Transverse colon (tissue), 4 donors: Measurements from ENCODE around the gene GIPR. TPM values are rescaled to one million over a fixed set of nuclear protein-coding genes. Genes with fewer than 3 reads are reported as not detected.
"Not testable (repeated sequence)": the region's sequence is repeated elsewhere in the genome, so short reads cannot be mapped to it uniquely, and the experiment has no call there.

Experiments used
- DNase-seq: peaks from one replicate; pipeline ENCODE4 v3.0.0-alpha.2; 2019
- H3K27ac ChIP-seq, 4 donors: fragments of 200-600 bp; sonication (generic); 2 replicates each; pipeline ENCODE4 v1.5.1; 2016 to 2018; ENCODE audit warnings: inconsistent platforms in 4 of 4
- H3K27me3 ChIP-seq: fragments of 200-600 bp; sonication (generic); 2 replicates; pipeline ENCODE4 v1.5.1; 2017; ENCODE audit warnings: inconsistent platforms
- H3K36me3 ChIP-seq, 4 donors: fragments of 200-600 bp; sonication (generic); 2 replicates each; pipeline ENCODE4 v1.5.1; 2017 to 2019; ENCODE audit warnings: inconsistent platforms in 4 of 4
- H3K4me1 ChIP-seq, 4 donors: fragments of 200-600 bp; sonication (generic); 2 replicates each; pipeline ENCODE4 v1.5.1; 2017 to 2020; ENCODE audit warnings: inconsistent platforms in 4 of 4
- H3K4me3 ChIP-seq, 4 donors: fragments of 200-600 bp; sonication (generic); 1 replicate in 1 of 4; 2 replicates in 3 of 4; pipeline versions ENCODE4 v1.5.1 to v1.6.1; 2017 to 2019; ENCODE audit warnings: inconsistent platforms in 4 of 4
- H3K9me3 ChIP-seq, 2 donors: fragments of 200-600 bp; sonication (generic); 2 replicates each; pipeline ENCODE4 v1.5.1; 2017 to 2019; ENCODE audit warnings: inconsistent platforms in 2 of 2
- EP300 ChIP-seq: sonication (generic); formaldehyde crosslinking; IDR thresholded peaks from one replicate; pipeline ENCODE4 v1.6.1; 2017; ENCODE audit warnings: antibody characterized with exemption, low read depth
- POLR2A ChIP-seq: fragments of 450-650 bp; IDR thresholded peaks from one replicate; pipeline ENCODE4 v1.6.1; 2016; ENCODE audit warnings: antibody characterized with exemption, mild to moderate bottlenecking, moderate library complexity
- POLR2AphosphoS5 ChIP-seq, 3 donors: sonication (generic); formaldehyde crosslinking; IDR thresholded peaks; one replicate each; pipeline ENCODE4 v1.6.1; 2016; ENCODE audit warnings: antibody characterized with exemption in 3 of 3
- WGBS, 2 donors: methylation state at CpG; one replicate each; pipeline ENCODE4 v1.1.5; 2018; ENCODE audit warnings: low coverage in 1 of 2; 5-methylcytosine and 5-hydroxymethylcytosine counted together
- in situ Hi-C, 4 donors: fragments of 200-750 bp; cut with MboI; loops; one replicate each; pipeline versions ENCODE4 v1.15.0 to v1.15.1; 2017; ENCODE audit warnings: low sequenced_read_pairs in 3 of 4, low pct_ligation_motif_present in 1 of 4, low pct_unique_long_range_greater_than_20kb in 1 of 4
- intact Hi-C: fragments of 100-400 bp; cut with DNase I; formaldehyde crosslinking; loops from one replicate; pipeline ENCODE4 v1.15.1; 2023; ENCODE audit warnings: low total_unique reads
- total RNA-seq, 4 donors: library from RNA; depleted of rRNA; stranded (reverse); fragments of >200 nt; gene quantifications; one replicate each; pipeline ENCODE4 v1.1.0, GENCODE V29; 2016
- TF ChIP-seq, protein P1 (sequence below), 5 experiments: fragments of 200-600 bp in 3 of 5; fragments of 450-650 bp in 2 of 5; sonication (generic) in 3 of 5; IDR thresholded peaks; 1 replicate in 2 of 5; 2 replicates in 3 of 5; pipeline ENCODE4 v1.5.1; 2016 to 2017; ENCODE audit warnings: antibody characterized with exemption in 5 of 5, inconsistent platforms in 3 of 5, mild to moderate bottlenecking in 2 of 5, moderate library complexity in 1 of 5

Gene GIPR
- total RNA-seq, 4 donors from 2014 or later = 10.1 to 40.4 (median 14.1) TPM

DNA sequence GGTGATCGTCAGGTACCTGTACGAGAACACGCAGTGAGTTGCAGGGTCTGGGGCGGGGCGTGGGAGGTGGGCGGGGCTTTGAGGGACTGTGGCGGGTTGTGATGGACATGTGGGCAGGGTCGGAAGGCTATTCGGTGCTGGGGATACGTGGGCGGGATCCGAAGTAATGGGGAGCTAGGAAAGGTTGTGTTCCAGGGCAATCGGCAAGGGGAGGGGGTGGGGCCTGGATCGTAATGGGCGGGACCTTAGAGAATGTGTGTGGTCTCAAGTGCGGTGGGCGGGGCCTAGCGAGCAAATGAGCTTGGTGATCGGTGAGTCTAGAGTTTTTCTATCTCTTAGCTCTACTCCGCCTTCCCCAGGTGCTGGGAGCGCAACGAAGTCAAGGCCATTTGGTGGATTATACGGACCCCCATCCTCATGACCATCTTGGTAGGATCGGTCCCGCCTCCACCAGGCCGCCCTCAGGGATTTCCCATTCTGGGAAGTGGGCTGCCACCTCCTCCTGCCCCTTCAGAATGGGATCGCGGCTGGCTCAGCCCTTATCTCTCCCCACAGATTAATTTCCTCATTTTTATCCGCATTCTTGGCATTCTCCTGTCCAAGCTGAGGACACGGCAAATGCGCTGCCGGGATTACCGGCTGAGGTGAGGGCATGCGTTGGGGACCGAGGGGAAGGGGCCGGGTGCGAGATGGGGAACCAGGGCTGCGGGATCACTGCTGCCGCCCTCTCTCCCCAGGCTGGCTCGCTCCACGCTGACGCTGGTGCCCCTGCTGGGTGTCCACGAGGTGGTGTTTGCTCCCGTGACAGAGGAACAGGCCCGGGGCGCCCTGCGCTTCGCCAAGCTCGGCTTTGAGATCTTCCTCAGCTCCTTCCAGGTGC, 9.6 kb downstream of the GIPR start:
- Histone ChIP-seq H3K36me3 (no peaks in the 10 kb centered on the region), H3K27ac (peak overlapping the region; percentile 3 to 62 (median 34)), H3K27me3 (peaks cover 34% of the 10 kb centered on the region), H3K4me1 (peaks cover 9 to 34% (median 26%) of the 10 kb centered on the region in 4 donors), H3K9me3 (no peaks in the 10 kb centered on the region), H3K4me3 (peak overlapping the region in 3 of 4 donors; percentile 27 to 49 (median 39))
- in situ Hi-C loops = no loop called here
- 0 to 4% methylated on average over 2 to 44 of the region's 49 CpGs for WGBS, 2 donors
- TF ChIP-seq EP300 = no peak
- TF ChIP-seq, protein P1, sequence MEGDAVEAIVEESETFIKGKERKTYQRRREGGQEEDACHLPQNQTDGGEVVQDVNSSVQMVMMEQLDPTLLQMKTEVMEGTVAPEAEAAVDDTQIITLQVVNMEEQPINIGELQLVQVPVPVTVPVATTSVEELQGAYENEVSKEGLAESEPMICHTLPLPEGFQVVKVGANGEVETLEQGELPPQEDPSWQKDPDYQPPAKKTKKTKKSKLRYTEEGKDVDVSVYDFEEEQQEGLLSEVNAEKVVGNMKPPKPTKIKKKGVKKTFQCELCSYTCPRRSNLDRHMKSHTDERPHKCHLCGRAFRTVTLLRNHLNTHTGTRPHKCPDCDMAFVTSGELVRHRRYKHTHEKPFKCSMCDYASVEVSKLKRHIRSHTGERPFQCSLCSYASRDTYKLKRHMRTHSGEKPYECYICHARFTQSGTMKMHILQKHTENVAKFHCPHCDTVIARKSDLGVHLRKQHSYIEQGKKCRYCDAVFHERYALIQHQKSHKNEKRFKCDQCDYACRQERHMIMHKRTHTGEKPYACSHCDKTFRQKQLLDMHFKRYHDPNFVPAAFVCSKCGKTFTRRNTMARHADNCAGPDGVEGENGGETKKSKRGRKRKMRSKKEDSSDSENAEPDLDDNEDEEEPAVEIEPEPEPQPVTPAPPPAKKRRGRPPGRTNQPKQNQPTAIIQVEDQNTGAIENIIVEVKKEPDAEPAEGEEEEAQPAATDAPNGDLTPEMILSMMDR (IDR thresholded peaks at IDR 0.05) = peak in 2 of 5 experiments; percentile 8 to 42
- intact Hi-C loops = no loop called here
- DNase-seq = peak; percentile 95

GRCh38 chr19:45681391-45682015, 13.5 kb downstream of the GIPR start:
- TF ChIP-seq, protein P1 (IDR thresholded peaks at IDR 0.05) = peak; percentile 93 to 99 (median 97)
- TF ChIP-seq POLR2A (peak; percentile 48), POLR2AphosphoS5 (IDR thresholded peaks at IDR 0.05) (peak in 2 of 3 donors; percentile 46 to 58), EP300 (no peak)
- no peaks in the 10 kb centered on the region for H3K9me3 ChIP-seq
- H3K27ac ChIP-seq = peak overlapping the region; percentile 79 to 87 (median 81)
- H3K36me3 ChIP-seq = peaks cover 0 to 12% (median 3%) of the 10 kb centered on the region in 4 donors
- peak; percentile 93 for DNase-seq
- H3K4me1 ChIP-seq = peaks cover 9 to 32% (median 25%) of the 10 kb centered on the region in 4 donors
- H3K4me3 ChIP-seq = peak overlapping the region; percentile 11 to 53 (median 29)
- WGBS, 2 donors = 2 to 20% methylated on average over 6 to 41 of the region's 51 CpGs
- intact Hi-C loops = no loop called here
- H3K27me3 ChIP-seq = peaks cover 31% of the 10 kb centered on the region
- in situ Hi-C loops = no loop called here

DNA sequence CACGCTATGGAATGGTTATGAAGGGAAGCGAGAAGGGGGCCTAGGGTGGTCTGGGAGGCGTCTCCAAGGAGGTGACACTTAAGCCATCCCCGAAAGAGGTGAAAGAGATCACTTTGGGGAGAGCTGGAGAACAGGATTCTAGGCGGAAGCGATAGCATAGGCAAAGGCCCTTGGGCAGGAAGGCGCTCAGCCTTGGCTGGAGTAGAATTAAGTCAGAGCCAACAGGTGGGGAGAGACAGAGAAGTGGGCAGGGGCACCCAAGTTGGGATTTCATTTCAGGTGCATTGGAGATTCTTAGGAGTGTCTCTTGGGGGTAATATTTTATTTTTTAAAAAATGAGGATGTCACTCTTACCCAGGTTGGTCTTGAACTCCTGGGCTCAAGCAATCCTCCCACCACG, 14.1 kb downstream of the GIPR start:
- peak overlapping the region in 2 of 4 donors; percentile 37 to 53 for H3K4me3 ChIP-seq
- WGBS, 2 donors = 51 to 74% methylated on average over 4 to 8 of the region's 8 CpGs
- no peaks in the 10 kb centered on the region for H3K9me3 ChIP-seq
- peaks cover 25% of the 10 kb centered on the region for H3K27me3 ChIP-seq
- no peak for DNase-seq
- H3K4me1 ChIP-seq = peaks cover 9 to 26% (median 19%) of the 10 kb centered on the region in 4 donors
- H3K36me3 ChIP-seq = peaks cover 0 to 18% (median 6%) of the 10 kb centered on the region in 4 donors
- in situ Hi-C loops = no loop called here
- H3K27ac ChIP-seq = peak overlapping the region; percentile 79 to 87 (median 81)
- intact Hi-C loops = no loop called here
- TF ChIP-seq EP300 (no peak), POLR2AphosphoS5 (IDR thresholded peaks at IDR 0.05) (no peak), POLR2A (no peak)
- TF ChIP-seq, protein P1 (IDR thresholded peaks at IDR 0.05) = no peak

DNA sequence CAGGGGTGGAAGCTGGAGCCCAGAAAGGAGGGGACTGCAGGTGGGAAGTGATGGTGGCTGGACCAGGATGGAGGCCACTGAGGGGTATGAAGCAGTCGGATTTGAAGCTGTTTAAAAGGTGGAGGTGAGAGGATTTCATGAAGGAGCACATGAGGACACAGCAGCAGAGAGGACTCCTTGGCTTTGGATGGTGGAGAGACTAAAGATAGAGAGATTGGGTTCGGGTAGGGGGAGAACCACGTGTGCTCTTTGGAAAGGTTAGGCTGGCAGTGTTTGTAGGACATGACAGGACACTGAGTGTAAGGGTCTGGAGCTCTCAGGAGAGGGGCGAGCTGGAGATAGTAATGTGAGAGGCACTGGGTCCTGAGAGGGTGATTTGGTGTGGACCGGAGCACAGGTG, 14.9 kb downstream of the GIPR start:
- DNase-seq = no peak
- Histone ChIP-seq H3K4me3 (no peak overlapping the region), H3K36me3 (peaks cover 0 to 26% (median 10%) of the 10 kb centered on the region in 4 donors), H3K27me3 (peaks cover 20% of the 10 kb centered on the region), H3K4me1 (peaks cover 5 to 20% (median 12%) of the 10 kb centered on the region in 4 donors), H3K27ac (no peak overlapping the region), H3K9me3 (no peaks in the 10 kb centered on the region)
- intact Hi-C loops (no loop called here), in situ Hi-C loops (no loop called here)
- TF ChIP-seq EP300 (no peak), POLR2AphosphoS5 (IDR thresholded peaks at IDR 0.05) (no peak), POLR2A (no peak)
- TF ChIP-seq, protein P1 (IDR thresholded peaks at IDR 0.05) = no peak
- WGBS, 2 donors = 80 to 81% methylated on average over 1 to 5 of the region's 5 CpGs

DNA sequence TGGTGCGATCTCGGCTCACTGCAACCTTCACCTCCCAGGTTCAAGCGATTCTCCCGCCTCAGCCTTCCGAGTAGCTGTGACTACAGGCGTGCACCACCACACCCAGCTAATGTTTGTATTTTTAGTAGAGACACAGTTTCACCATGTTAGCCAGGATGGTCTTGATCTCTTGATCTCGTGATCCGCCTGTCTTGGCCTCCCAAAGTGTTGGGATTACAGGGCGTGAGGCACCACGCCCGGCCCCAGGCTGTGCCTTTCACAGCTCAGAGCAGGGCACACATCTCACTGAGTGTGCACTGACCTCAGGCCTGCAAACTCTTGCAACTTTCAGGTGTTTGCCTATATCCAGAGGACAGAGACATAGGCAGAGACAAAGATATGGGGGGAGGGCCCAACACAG, 17.0 kb downstream of the GIPR start:
- H3K4me3 ChIP-seq, H3K9me3 ChIP-seq, H3K27me3 ChIP-seq, intact Hi-C loops, DNase-seq, in situ Hi-C loops, H3K27ac ChIP-seq: not testable (repeated sequence)
- 85 to 89% methylated on average over 7 to 11 of the region's 11 CpGs for WGBS, 2 donors
- Histone ChIP-seq H3K36me3 (peaks cover 0 to 32% (median 12%) of the 10 kb centered on the region in 4 donors), H3K4me1 (peaks cover 3 to 13% (median 9%) of the 10 kb centered on the region in 4 donors)
